A673 (cell line): ENCODE data around the gene GCSH. TPM values are rescaled to one million over a fixed set of nuclear protein-coding genes. Genes with fewer than 3 reads are reported as not detected.

Experiments
- BruUV-seq: library from RNA; stranded (reverse); fragments of 400-500 nt; replicated peaks from 2 replicates; lab custom pipeline; 2021; lab: Mats Ljungman, UMichigan
- CTCF ChIA-PET: fragments of 300-600 bp; sonication (Branson Sonifier 250); formaldehyde crosslinking; loops from one replicate; lab custom pipeline; 2022; ENCODE audit warnings: antibody characterized with exemption; lab: Charles Lee
- POLR2A ChIA-PET: fragments of 300-600 bp; sonication (Branson Sonifier 250); formaldehyde crosslinking; loops from one replicate; lab custom pipeline; 2022; ENCODE audit warnings: antibody characterized with exemption; ENCODE audit not compliant: low non-redundant PET; lab: Charles Lee
- DNase-seq: peaks from one replicate; pipeline ENCODE4 v3.0.0-alpha.2; 2015; ENCODE audit warnings: low spot score
- H3K27ac ChIP-seq: fragments of 200-600 bp; sonication (generic); 2 replicates; pipeline ENCODE4 v1.5.1; 2016; ENCODE audit warnings: mixed run types, low read depth, mild to moderate bottlenecking, mixed read lengths, antibody characterized with exemption, low read length; ENCODE audit not compliant: poor library complexity, severe bottlenecking
- H3K27me3 ChIP-seq: fragments of 200-600 bp; sonication (generic); replicated peaks from 2 replicates; pipeline ENCODE4 v1.6.1; 2017; ENCODE audit warnings: mixed run types, low read depth, mild to moderate bottlenecking, mixed read lengths, antibody characterized with exemption, low read length; ENCODE audit not compliant: insufficient read depth, poor library complexity
- H3K36me3 ChIP-seq: fragments of 200-600 bp; sonication (generic); 2 replicates; pipeline ENCODE4 v1.6.1; 2016; ENCODE audit warnings: mixed run types, mild to moderate bottlenecking, mixed read lengths, antibody characterized with exemption, low read length; ENCODE audit not compliant: insufficient read depth, poor library complexity, severe bottlenecking
- H3K4me1 ChIP-seq: fragments of 200-600 bp; sonication (generic); 2 replicates; pipeline ENCODE4 v1.6.1; 2017; ENCODE audit warnings: mixed run types, mild to moderate bottlenecking, mixed read lengths, antibody characterized with exemption, low read length; ENCODE audit not compliant: insufficient read depth, poor library complexity, severe bottlenecking
- H3K4me3 ChIP-seq: fragments of 200-600 bp; sonication (generic); 2 replicates; pipeline ENCODE4 v1.5.1; 2016; ENCODE audit warnings: low read depth, mixed run types, mild to moderate bottlenecking, mixed read lengths, low read length; ENCODE audit not compliant: poor library complexity, severe bottlenecking
- H3K9me3 ChIP-seq: fragments of 200-600 bp; sonication (generic); 2 replicates; pipeline ENCODE4 v1.6.1; 2016; ENCODE audit warnings: mixed run types, low read depth, mild to moderate bottlenecking, mixed read lengths, antibody characterized with exemption, low read length; ENCODE audit not compliant: poor library complexity, severe bottlenecking
- CTCF ChIP-seq: fragments of 300-800, 200-600 bp; sonication (generic); conservative IDR thresholded peaks from 2 replicates; pipeline ENCODE4 v1.5.1; 2017; ENCODE audit warnings: low read depth, mild to moderate bottlenecking, antibody characterized with exemption, low read length, moderate library complexity, mixed read lengths
- EZH2 ChIP-seq: fragments of 200-600 bp; sonication (generic); IDR thresholded peaks from 2 replicates; pipeline ENCODE4 v1.6.1; 2017; ENCODE audit warnings: borderline replicate concordance, low read depth, mild to moderate bottlenecking, mixed read lengths, antibody characterized with exemption, low read length; ENCODE audit not compliant: poor library complexity, severe bottlenecking
- intact Hi-C: fragments of 100-400 bp; cut with micrococcal nuclease; formaldehyde crosslinking; loops from one replicate; pipeline ENCODE4 v1.10.0; 2022; ENCODE audit not compliant: unreplicated experiment
- total RNA-seq: library from RNA; stranded (reverse); gene quantifications from 2 replicates; pipeline ENCODE4 v1.2.3, GENCODE V29; 2021

Gene GCSH
- total RNA-seq, 1 experiment from 2014 or later: 65.8 TPM

- H3K4me1 ChIP-seq: no peaks in the 10 kb centered on the region
- peak within 1 kb of the TSS; percentile 69 for H3K4me3 ChIP-seq
- ChIA-PET CTCF (interaction anchor here (1.0 to 1.2 kb wide), 2 partner anchors 41 to 42 kb away, joined by 3 to 10 read pairs; partner anchors contain the start of gene ATMIN), POLR2A (no interaction called here)
- H3K36me3 ChIP-seq: no peaks in the 10 kb centered on the region
- H3K27ac ChIP-seq: peak within 1 kb of the TSS; percentile 93
- peak; percentile 97 for DNase-seq
- no peaks in the 10 kb centered on the region for H3K27me3 ChIP-seq
- intact Hi-C loops: no loop called here
- TSS peak; percentile 88 for BruUV-seq
- TF ChIP-seq EZH2 (no peak), CTCF (no peak)
- no peaks in the 10 kb centered on the region for H3K9me3 ChIP-seq
Measured at GRCh38 chr16:81077076-81077940, 18.9 kb downstream of the GCSH start, which contains the start of gene C16orf46. Gene C16orf46 (minus strand): TSS chr16:81077238. CDS start chr16:81063955, 13,283 bp downstream.

GRCh38 chr16:81076566-81077075 is 19.6 kb downstream of the GCSH start:
- Histone ChIP-seq H3K9me3 (no peaks in the 10 kb centered on the region), H3K36me3 (no peaks in the 10 kb centered on the region), H3K27me3 (no peaks in the 10 kb centered on the region), H3K27ac (peak overlapping the region; percentile 93), H3K4me3 (peak overlapping the region; percentile 69), H3K4me1 (no peaks in the 10 kb centered on the region)
- DNase-seq: peak; percentile 91
- ChIA-PET POLR2A (no interaction called here), CTCF (interaction anchor here (1.2 kb wide), 1 partner anchor 41 kb away, joined by 10 read pairs; the partner anchor contains the start of gene ATMIN)
- no TSS peak for BruUV-seq
- TF ChIP-seq CTCF: no peak
- intact Hi-C loops: no loop called here

- Histone ChIP-seq H3K9me3 (no peaks in the 10 kb centered on the region), H3K4me3 (no peak overlapping the region), H3K4me1 (no peaks in the 10 kb centered on the region), H3K36me3 (no peaks in the 10 kb centered on the region), H3K27me3 (no peaks in the 10 kb centered on the region), H3K27ac (no peak overlapping the region)
- DNase-seq: no peak
- ChIA-PET POLR2A (no interaction called here), CTCF (no interaction called here)
- intact Hi-C loops: no loop called here
- TF ChIP-seq CTCF (no peak), EZH2 (no peak)
- BruUV-seq: no TSS peak
Measured at GRCh38 chr16:81073560-81074330, 22.4 kb downstream of the GCSH start.
